Measurements from ENCODE around the gene ADCY7.

Gene ADCY7

GRCh38 chr16:50269061-50269705, 2.8 kb downstream of the ADCY7 start:
- DNase-seq: no peak

- peak in 1 of 2 experiments; percentile 30 for DNase-seq
Observed at GRCh38 chr16:50269769-50270509, 3.6 kb downstream of the ADCY7 start.

GRCh38 chr16:50270510-50271147, 4.3 kb downstream of the ADCY7 start:
- DNase-seq: no peak

DNA sequence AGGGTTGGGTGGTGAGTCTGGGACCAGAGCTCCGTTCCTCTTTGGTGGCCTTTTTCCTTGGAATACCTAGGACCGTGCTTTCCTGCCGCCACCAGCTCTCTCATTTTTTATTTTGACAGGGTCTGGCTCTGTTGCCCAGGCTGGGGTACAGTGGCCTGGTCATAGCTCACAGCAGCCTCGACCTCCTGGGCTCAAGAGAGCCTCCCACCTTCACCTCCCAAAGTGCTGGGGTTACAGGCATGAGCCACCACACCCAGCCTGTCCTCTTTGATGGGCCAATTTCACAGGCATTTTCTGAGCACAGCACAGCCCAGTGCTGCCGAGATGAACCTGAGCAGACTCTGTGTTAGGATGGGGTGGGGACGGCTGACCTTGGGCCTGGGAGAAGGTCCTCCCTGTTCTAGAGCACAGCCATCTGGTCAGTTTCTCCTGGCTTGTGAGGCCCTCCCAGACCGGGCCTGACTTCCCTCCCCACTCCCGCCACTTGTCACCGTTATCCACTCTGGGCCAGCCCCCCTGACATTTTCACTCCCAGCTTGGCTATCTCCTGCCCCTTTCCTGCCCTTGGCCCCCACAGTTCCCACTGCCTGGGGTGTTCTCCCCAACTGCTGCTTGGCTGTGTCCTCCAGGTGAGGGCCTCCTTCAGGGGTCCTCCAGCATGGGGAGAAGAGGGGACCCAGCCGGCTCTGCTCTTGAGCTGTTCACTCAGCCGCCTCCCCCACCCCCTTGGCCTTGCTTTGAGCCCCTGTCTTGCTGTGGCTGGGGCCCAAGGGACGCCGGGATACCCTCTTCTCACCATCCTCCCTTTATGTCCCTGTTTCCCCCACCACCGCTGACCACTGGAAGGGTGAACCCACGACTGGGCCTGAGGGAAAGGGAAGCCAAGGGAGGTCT, 5.0 kb downstream of the ADCY7 start:
- DNase-seq: no peak

- no peak for DNase-seq
Observed at GRCh38 chr16:50272111-50272571, 5.8 kb downstream of the ADCY7 start.

DNA sequence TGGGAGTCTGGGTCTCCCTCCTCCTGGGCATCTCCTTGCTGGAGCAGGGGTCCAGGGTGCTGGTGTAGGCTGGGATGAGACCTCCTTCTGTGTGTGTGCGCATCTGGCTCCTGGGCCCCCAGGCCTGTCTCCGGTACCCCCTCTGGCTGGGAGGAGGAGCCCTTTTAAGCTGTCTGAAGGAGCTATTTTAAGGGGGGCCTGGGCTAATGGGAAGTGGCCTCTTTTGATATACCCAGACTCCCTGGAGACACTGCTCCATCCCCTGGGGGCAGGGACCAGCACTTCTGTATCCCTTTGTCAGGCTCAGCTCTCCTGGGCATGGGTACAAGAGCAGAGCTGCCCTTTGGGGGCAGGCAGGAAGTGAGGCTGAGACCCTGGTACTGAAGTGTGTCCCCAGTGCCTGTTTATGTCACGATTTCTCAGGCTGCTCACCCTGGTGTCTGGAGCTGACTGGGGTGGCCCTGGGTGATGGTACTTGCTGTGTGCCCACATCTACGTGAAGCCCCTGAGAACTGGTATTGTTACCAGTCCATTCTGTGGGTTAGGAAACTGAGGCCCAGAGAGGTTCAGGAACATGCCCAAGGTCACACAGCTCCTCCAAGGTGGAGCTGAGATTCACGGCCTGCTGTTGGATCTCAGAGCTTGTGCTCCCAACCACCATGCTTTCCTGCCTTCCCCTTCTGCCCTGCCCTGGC, 6.5 kb downstream of the ADCY7 start:
- DNase-seq: no peak

DNA sequence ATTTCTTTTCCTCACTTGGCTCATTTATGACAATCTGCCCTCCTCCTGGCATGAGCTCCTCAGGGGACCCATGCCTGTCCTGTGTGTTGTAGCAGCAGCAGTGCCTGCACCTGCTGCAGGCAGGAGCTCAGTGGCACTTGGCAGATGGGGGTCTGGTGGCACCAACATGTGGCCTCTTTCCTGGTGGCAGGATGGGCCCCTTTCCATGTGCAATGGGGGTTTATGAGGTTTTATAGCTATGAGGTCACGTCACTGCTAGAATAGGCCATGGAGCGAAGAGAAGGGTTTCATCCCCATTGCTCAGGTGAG, 7.0 kb downstream of the ADCY7 start:
- DNase-seq: no peak

GRCh38 chr16:50273888-50274325, 7.6 kb downstream of the ADCY7 start:
- peak; percentile 36 to 38 for DNase-seq

DNA sequence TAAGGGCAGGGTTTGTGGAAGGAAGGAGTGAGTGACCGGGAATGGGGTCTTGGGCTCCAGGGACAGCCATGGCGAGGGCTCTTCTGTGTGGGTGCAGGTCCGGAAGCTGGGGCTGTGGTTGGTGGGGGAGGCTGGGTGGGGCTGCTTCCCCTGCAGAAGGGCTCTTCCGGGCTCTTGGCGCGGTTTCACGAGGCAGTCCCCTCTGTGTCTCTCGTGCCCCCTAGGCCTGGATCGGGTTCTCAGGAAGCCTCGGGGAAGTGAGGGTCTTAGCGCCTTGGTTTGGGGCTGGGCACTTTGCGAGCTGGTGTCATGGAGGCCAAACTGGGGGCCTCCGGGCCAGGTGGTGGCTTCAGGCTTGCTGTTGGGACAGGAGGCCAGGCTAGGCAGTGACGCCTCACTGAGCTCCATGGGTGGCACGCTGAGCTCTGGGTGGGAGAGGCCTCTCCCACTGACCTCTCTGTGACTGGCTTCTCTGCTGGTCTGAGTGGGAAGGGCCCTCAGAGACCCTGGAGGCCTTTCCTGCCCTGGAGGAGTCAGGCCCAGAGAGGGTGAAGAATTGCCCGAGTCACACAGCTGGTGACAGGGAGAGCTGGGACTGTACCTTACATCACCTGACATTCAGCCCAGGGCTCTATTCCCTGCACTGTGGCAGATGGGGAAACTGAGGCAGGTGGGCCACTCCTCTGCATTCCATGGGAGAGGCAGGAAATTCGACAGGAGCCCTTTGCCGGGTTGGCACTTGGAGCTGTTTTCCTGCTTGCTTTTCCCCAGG, 8.2 kb downstream of the ADCY7 start:
- peak; percentile 37 to 43 for DNase-seq

- no peak for DNase-seq
Observed at GRCh38 chr16:50275098-50275415, 8.7 kb downstream of the ADCY7 start.

GRCh38 chr16:50275428-50276325, 9.3 kb downstream of the ADCY7 start:
- DNase-seq: no peak

DNA sequence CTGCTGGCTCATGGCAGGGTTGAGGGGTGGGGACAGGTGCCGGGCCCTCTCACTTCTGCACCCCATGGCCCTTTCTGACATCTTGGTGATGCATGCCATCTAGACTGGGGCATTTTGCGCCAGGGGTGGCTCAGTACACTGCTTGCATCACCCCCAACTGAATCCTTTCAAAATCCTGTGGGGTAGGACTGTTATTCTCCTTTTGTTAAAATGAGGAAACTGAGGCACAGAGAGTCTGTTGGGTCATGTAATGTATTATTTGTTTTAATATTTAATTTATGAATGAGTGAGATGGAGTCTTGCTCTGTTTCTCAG, 9.9 kb downstream of the ADCY7 start:
- no peak for DNase-seq

- peak in 1 of 2 experiments; percentile 32 for DNase-seq
Observed at GRCh38 chr16:50276801-50277555, 10.6 kb downstream of the ADCY7 start.

DNA sequence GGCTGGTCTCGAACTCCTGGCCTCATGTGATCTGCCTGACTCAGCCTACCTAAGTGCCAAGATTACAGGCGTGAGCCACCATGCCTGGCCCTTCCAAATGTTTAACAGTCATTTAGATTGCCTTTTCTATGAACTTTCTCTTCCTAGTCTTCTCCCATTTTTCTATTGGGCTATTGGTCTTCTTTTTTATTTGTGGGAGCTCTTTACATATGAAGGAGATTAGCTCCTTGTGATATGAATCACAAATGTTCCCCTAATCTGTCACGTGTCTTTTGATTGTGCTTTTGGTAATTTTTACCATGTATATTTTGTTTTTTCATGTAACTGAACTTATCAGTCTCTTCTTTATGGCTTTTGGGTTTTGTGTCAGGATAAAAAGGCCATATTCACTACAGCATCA, 11.9 kb downstream of the ADCY7 start:
- no peak for DNase-seq

DNA sequence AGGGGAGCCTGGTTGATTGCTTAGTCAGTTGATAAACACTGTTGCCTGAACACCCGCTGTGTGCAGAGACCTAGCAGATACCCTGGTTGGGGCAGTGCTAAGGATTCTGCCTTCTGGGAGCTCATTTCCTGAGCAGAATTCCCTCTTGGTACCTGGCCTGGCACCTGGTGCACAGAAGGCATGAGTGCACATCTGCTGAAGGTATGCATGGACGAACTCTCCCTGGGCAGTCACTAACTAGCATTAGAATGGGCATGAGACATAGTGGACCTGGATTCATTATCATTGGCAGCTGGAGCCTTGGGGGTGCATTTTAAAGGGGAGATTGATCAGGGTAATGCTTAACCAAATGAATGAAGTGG, 13.1 kb downstream of the ADCY7 start:
- DNase-seq: no peak

DNA sequence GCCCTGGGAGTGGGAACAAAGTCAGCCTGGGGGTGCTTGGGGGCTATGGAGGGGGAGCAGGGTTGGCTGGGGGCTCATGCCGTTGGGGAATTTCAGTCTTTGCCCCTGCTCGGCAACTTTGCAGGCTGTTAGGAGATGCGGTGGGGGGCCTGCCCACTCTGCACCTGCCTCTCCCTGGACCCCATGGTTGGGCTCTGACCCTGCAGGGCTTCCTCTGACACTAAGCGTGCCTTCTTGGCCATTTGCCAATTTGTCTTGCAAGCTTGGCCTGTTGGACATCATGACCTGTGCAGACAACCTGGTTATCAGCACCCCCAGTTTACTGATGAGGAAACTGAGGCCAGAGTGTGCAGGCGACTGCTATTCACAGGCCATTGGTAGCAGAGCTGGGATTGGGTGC, 14.6 kb downstream of the ADCY7 start:
- DNase-seq: no peak

DNA sequence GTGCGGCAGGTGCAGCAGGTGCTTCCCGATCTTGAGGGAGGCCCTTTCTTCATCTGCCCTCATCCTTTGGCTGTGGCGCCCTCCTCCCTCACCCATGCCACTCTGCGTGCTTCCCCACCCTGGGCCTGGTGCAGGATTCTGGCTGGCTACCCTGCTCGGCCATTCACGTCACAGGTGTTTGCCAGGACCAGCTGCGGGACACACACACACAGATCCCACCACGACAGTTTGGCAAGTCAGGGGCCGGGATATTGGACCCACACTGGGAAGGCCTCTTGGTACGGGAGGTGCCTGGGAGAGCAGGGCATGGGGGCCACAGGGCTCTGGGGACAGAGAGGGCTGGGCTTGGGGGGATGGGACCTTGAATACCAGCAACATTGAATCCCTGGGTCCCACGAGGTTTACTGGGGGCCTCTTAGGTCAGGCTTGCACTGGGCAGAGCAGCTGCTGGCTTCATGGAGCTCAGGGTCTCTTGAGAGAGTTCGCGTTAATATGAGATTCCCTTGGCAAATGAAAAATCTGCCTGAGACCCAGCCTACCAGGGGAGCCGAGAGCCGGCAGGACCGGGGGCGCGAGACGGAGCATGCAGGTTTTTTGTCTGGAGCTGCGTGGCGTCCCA, 15.1 kb downstream of the ADCY7 start:
- DNase-seq: no peak

DNA sequence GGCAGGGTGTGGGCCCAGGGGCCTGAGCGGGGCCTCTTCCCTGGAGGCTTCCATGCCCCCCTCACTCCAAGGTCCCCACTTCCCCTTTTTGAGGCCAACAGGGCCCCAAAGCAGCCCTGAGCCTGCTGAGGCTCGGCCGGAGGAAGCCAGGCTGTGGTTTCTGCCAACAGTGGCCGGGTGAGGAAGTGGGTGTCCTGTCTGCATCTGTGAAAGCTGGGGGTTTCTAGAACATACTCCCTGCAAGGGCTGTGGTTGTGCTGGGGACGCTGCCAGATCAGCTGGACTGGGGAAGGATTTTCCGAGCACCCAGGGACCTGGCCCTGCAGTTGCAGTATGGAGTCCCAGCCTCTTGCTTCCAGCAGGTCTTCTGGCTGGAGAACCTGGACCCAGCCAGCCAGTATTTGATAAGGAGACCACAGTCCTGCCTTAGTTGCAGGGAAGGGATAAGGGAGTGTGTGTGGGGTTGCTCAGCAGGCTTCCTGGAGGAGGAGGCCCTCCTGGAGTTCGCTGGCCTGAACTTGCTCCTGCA, 15.7 kb downstream of the ADCY7 start:
- peak in 1 of 2 experiments; percentile 42 for DNase-seq

GRCh38 chr16:50282955-50283631, 16.7 kb downstream of the ADCY7 start:
- no peak for DNase-seq
